DND-41 (cell line): ENCODE data around the gene F3.

Experiments used
- ATAC-seq: fragments of 200-7000 bp; cut with Tn5 transposase; 3 replicates; pipeline ENCODE4 v1.9.1; 2021; ENCODE audit warnings: low read depth; ENCODE audit not compliant: insufficient read depth
- DNase-seq: peaks from one replicate; pipeline ENCODE4 v3.0.0-alpha.2; 2020
- H2AFZ ChIP-seq: 2 replicates; pipeline ENCODE4 v1.6.0; 2012; ENCODE audit warnings: low read depth, low read length
- H3K27ac ChIP-seq: 2 replicates; pipeline ENCODE4 v1.5.1; 2012; ENCODE audit warnings: low read length, inconsistent platforms
- H3K27me3 ChIP-seq: fragments of 200-600 bp; sonication (generic); 2 replicates; pipeline ENCODE4 v1.6.0; 2012; ENCODE audit warnings: low read length, mild to moderate bottlenecking, inconsistent platforms; ENCODE audit not compliant: insufficient read depth, poor library complexity
- H3K36me3 ChIP-seq: 2 replicates; pipeline ENCODE4 v1.5.1; 2012; ENCODE audit warnings: low read length, inconsistent platforms; ENCODE audit not compliant: insufficient read depth
- H3K4me1 ChIP-seq: 2 replicates; pipeline ENCODE4 v1.5.1; 2012; ENCODE audit warnings: mild to moderate bottlenecking, low read length; ENCODE audit not compliant: insufficient read depth
- H3K4me2 ChIP-seq: 2 replicates; pipeline ENCODE4 v1.6.0; 2012; ENCODE audit warnings: mild to moderate bottlenecking, moderate library complexity, low read length, inconsistent platforms; ENCODE audit not compliant: insufficient read depth
- H3K4me3 ChIP-seq, 2 experiments: fragments of 200-600 bp in 1 of 2; shearing (Covaris generic) in 1 of 2; 2 replicates each; pipeline ENCODE4 v1.5.1; 2012 to 2016; ENCODE audit warnings: inconsistent platforms in 2 of 2, low read length in 2 of 2, mild to moderate bottlenecking in 2 of 2, low read depth in 1 of 2, moderate library complexity in 1 of 2
- H3K79me2 ChIP-seq: 2 replicates; pipeline ENCODE4 v1.6.0; 2012; ENCODE audit warnings: low read length, inconsistent platforms; ENCODE audit not compliant: insufficient read depth
- H3K9ac ChIP-seq: 2 replicates; pipeline ENCODE4 v1.6.0; 2012; ENCODE audit warnings: low read depth, mild to moderate bottlenecking, inconsistent platforms, low read length, moderate library complexity
- H3K9me3 ChIP-seq: 2 replicates; pipeline ENCODE4 v1.5.1; 2012; ENCODE audit warnings: low read length, moderate library complexity, mild to moderate bottlenecking, inconsistent platforms; ENCODE audit not compliant: insufficient read depth, severe bottlenecking
- H4K20me1 ChIP-seq: 2 replicates; pipeline ENCODE4 v1.6.0; 2012; ENCODE audit warnings: low read length; ENCODE audit not compliant: insufficient read depth
- EZH2 ChIP-seq: IDR thresholded peaks from 3 replicates; pipeline ENCODE4 v1.6.1; 2012; ENCODE audit warnings: borderline replicate concordance, low read depth, mild to moderate bottlenecking, moderate library complexity, low read length, inconsistent platforms; ENCODE audit not compliant: severe bottlenecking
- TF ChIP-seq, protein P1 (sequence below): IDR thresholded peaks from 2 replicates; pipeline ENCODE4 v1.5.1; 2012; ENCODE audit warnings: borderline replicate concordance, low read length, moderate library complexity, mild to moderate bottlenecking; ENCODE audit not compliant: poor library complexity, severe bottlenecking; ENCODE audit errors: extremely low read depth

F3 gene

DNA sequence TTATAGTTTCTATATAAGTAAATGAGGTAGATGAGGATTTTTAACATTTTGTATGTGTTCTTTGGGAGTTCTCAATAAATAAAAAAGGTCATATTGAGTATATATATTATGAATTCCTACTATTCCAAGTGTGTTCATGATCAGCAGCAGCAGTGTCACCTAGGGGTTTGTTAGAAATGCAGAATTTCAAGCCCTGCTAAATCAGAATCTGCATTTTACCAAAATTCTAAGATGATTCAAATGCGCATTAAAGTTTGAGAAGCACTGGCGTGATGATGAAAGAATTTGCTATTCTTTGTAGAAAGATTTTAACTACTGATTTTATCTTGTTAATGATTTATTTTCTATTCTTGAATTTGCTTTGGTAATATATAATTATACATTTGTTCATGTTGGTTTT is 28.7 kb downstream of the F3 start:
- Histone ChIP-seq H3K4me3 (no peak overlapping the region), H3K9ac (no peak overlapping the region), H3K27ac (no peak overlapping the region), H3K9me3 (no peaks in the 10 kb centered on the region), H3K4me2 (no peak overlapping the region), H3K27me3 (no peaks in the 10 kb centered on the region), H4K20me1 (no peaks in the 10 kb centered on the region), H2AFZ (no peak overlapping the region), H3K79me2 (no peaks in the 10 kb centered on the region), H3K4me1 (no peaks in the 10 kb centered on the region), H3K36me3 (peaks cover 20% of the 10 kb centered on the region; the same call in 1 of the 2 replicates)
- no peak for DNase-seq
- no peak for ATAC-seq
- TF ChIP-seq, protein P1, sequence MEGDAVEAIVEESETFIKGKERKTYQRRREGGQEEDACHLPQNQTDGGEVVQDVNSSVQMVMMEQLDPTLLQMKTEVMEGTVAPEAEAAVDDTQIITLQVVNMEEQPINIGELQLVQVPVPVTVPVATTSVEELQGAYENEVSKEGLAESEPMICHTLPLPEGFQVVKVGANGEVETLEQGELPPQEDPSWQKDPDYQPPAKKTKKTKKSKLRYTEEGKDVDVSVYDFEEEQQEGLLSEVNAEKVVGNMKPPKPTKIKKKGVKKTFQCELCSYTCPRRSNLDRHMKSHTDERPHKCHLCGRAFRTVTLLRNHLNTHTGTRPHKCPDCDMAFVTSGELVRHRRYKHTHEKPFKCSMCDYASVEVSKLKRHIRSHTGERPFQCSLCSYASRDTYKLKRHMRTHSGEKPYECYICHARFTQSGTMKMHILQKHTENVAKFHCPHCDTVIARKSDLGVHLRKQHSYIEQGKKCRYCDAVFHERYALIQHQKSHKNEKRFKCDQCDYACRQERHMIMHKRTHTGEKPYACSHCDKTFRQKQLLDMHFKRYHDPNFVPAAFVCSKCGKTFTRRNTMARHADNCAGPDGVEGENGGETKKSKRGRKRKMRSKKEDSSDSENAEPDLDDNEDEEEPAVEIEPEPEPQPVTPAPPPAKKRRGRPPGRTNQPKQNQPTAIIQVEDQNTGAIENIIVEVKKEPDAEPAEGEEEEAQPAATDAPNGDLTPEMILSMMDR = no peak
- no peak for TF ChIP-seq EZH2

DNA sequence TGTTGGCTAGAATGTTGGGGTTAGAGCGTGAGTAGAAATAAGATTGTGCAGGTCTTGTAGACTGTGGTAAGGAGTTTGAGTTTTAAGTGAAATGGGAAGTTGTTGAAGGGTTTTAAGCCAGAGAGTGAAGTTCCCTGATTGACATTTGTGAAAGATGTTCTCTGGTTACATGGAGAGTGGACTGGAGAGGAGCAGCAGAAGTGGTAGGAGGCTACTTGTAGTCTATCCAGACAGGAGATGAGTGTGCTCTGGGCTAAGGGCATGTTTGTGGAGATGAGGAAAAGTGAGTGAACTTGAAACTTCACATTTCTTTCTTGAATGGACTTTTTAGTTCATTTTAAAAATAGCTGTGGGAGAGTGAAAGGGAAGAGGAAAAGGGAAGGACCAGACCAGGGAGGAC is 37.0 kb downstream of the F3 start:
- H3K4me2 ChIP-seq = no peak overlapping the region
- no peaks in the 10 kb centered on the region for H3K4me1 ChIP-seq
- peaks cover 52% of the 10 kb centered on the region; the same call in 1 of the 2 replicates for H3K36me3 ChIP-seq
- no peak overlapping the region for H3K9ac ChIP-seq
- DNase-seq (no peak), ATAC-seq (no peak)
- no peaks in the 10 kb centered on the region for H3K27me3 ChIP-seq
- no peak overlapping the region for H2AFZ ChIP-seq
- H3K4me3 ChIP-seq = no peak overlapping the region
- H3K9me3 ChIP-seq = no peaks in the 10 kb centered on the region
- H3K27ac ChIP-seq = no peak overlapping the region
- no peaks in the 10 kb centered on the region for H3K79me2 ChIP-seq
- TF ChIP-seq, protein P1 = no peak
- no peak for TF ChIP-seq EZH2
- H4K20me1 ChIP-seq = no peaks in the 10 kb centered on the region

DNA sequence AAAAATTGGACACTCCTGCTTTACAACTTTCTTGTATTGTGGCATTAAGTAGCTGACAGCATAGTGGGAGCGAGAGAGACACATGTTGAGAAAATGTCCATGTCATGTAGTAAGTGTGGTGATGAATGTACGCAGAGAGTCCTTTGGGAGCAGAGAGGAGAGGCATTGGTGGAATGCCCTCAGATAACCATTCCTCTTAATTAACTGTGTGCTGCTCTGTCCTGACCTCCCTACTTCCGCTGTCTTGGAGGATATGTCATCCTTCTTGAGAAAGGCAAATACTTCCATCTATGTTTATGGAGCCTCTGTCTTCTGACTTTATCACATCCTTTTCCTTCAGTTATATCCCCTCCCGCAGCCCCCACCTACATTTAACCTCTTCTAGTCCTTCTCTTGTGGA is 38.4 kb downstream of the F3 start:
- Histone ChIP-seq H3K4me2 (no peak overlapping the region), H3K36me3 (peaks cover 66% of the 10 kb centered on the region; the same call in 1 of the 2 replicates), H3K4me1 (no peaks in the 10 kb centered on the region), H3K79me2 (no peaks in the 10 kb centered on the region), H2AFZ (no peak overlapping the region), H3K27me3 (no peaks in the 10 kb centered on the region), H3K9me3 (no peaks in the 10 kb centered on the region), H3K27ac (no peak overlapping the region), H3K9ac (no peak overlapping the region), H4K20me1 (no peaks in the 10 kb centered on the region), H3K4me3 (no peak overlapping the region)
- DNase-seq = no peak
- TF ChIP-seq EZH2 = no peak
- TF ChIP-seq, protein P1 = no peak
- ATAC-seq = no peak

DNA sequence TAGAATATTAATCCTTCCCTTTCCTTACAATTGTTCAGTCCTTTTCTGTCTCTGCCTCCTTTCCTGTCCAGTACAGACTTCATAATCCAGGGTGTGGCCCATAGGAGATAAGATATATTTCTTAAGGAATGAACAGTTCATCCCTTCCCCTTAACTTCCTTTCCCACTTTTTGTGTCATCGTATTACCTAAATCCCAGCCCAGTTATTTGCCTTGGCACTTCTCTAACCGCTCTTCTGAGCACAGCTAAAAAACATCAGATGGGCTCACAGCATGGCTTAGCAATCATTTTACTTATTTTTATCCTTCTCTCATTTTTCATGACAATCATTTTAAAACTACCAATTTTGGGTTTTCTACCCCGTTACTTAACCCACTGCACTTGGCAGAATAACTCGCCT is 39.6 kb downstream of the F3 start:
- H3K36me3 ChIP-seq = peaks cover 70% of the 10 kb centered on the region; the same call in 1 of the 2 replicates
- H4K20me1 ChIP-seq = no peaks in the 10 kb centered on the region
- no peak overlapping the region for H3K4me2 ChIP-seq
- H3K9ac ChIP-seq = no peak overlapping the region
- no peak overlapping the region for H2AFZ ChIP-seq
- TF ChIP-seq, protein P1 = no peak
- ATAC-seq (no peak), DNase-seq (no peak)
- no peaks in the 10 kb centered on the region for H3K79me2 ChIP-seq
- H3K27ac ChIP-seq = no peak overlapping the region
- H3K4me1 ChIP-seq = no peaks in the 10 kb centered on the region
- H3K4me3 ChIP-seq = no peak overlapping the region
- H3K27me3 ChIP-seq = no peaks in the 10 kb centered on the region
- H3K9me3 ChIP-seq = no peaks in the 10 kb centered on the region
